ENCODE results near the gene SHQ1.

SHQ1 gene

DNA sequence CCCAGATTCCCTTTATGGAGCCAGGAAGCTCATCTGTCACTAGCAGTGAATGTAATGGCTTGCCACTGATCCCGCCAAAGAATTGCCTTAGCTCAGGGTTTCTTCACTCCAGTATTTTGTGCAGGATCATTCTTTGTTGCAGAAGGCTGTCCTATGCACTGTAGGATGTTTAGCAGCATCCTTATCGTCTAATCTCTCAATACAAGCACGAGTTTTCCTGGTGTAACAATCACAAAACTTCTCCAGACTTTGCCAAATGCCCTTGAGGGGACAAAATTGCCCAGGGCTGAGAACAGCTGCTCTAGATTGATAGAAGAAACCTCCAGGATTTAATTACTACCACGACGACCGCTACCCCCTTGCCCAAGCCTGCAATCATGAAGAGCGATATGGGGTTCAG, 6.8 kb upstream of the SHQ1 start:
- DNase-seq (ENCODE audit: extremely low read depth in 1 of 2, low read depth in 1 of 2) = no peak

DNA sequence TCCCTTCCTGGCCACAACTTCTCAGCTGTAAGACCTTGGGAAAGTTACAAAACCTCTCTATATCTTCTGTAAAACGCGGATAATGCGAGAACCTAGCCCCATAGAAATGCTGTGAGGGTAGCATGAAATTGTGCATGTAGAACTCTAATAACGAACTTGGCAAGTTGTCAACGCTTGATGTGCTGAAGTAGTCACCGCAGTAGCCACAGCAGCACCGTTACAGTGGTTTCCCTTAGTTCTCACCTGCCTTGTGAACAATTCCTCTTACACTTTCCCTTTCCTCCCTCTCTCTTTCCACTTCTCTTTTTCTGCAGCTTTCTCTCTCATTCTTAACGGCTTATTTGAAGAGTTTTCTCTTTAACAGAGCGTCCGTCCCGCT, 447 bp upstream of the SHQ1 start:
- DNase-seq (ENCODE audit: extremely low read depth in 1 of 2, low read depth in 1 of 2) = no peak

GRCh38 chr3:72847282-72847681, 963 bp downstream of the SHQ1 start:
- DNase-seq (ENCODE audit: extremely low read depth in 1 of 2, low read depth in 1 of 2) = no peak

- DNase-seq (ENCODE audit: extremely low read depth in 1 of 2, low read depth in 1 of 2) = no peak
Measured at GRCh38 chr3:72846166-72846565, 2.1 kb downstream of the SHQ1 start.

DNA sequence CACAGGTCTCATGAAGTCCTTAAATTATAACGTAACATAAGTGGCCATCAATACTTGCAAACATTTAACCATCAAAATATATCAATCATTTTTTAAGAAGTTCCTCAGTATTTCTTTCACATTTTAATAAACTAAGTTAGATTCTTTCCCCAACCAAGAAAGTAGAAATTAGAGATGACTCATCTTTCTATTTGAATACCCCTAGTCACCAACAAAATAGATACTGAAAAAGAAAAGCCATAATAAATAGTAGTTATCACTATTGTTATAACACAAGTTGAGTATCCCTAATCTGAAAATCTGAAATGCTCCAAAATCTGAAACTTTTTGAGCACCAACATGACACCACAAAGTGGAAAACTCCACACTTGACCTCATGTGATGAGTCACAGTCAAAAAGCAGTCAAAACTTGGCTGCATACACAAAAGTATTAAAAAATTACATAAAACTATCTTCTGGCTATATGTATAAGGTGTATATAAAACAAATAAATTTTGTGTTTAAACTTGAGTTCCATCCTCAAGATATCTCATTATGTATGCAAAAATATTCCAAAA, 3.7 kb downstream of the SHQ1 start:
- DNase-seq (ENCODE audit: extremely low read depth in 1 of 2, low read depth in 1 of 2) = no peak

DNA sequence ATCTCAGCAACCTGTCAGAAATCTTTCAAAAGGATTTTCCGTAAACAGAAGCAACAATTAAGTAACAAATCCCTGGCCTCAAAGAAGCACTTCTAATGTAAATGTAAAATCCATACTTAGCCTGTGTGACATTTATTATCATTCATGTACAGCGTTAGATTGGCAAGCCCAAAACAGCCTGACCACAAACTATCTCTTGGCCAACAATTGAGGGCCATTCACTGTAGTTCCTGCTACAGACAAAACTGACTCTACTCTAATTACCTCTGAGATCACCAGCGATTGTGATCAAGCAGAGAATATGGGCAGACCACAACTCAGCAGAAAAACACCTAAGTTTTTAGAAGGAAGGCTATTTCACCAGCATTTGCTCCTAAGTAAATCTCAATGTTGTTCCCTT, 9.2 kb downstream of the SHQ1 start:
- no peak for DNase-seq (ENCODE audit: extremely low read depth in 1 of 2, low read depth in 1 of 2)

DNA sequence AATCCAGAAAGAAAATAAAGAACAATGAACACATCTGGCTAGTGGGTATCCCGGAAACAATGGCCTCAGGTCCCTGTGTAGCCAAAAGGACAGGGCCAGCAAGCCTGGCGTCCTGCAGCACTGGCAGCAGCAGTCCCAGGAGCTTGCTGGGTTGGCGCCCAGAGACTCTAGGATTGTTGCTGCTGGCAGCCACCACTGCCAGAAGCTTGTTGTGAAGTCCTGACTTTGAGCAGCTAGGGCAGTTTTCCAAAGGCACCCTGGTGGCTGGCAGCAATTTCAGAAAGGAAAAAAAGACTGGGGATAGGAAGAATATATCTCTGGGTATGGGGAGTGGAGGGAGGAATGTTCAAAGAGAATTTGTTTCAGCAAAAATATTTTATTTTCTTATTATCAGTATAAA, 11.3 kb downstream of the SHQ1 start:
- no peak for DNase-seq (ENCODE audit: extremely low read depth in 1 of 2, low read depth in 1 of 2)

- DNase-seq (ENCODE audit: extremely low read depth in 1 of 2, low read depth in 1 of 2) = no peak
Measured at GRCh38 chr3:72836416-72836815, 11.8 kb downstream of the SHQ1 start.

DNA sequence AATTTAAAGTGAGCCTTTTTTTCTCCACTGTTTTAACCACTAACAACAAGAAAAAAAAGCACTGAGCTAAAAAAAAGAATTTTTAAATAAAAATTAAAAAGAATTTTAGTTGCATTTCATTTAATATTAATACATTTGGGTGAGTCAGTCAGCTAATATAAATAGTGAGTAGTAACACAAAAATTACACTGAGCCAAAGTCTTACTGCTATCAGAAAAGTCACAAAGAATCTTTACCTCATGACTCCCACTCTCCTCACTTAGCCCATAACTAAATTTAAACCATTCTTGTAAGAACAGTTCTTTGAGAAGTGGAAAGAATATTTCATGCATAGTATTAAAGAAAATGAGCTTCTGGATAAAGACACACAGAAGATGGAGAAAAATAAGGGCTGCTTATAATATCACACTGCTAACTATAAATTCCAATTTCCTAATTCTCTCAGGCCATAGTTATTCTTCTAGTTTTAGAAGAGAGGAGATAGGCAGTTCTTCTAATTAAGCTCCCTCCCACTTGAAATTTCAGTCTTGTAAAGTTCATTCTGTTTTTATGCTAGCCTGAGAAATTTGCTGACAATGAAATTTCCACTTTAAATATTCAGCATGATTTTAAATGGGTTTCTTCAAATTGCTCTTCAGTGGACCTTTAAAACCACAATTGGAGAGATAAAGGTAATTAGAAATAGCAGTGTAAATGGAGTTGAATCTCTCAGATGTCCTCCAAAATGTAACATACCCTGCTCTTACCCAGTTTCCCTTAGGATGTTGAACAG, 17.6 kb downstream of the SHQ1 start:
- DNase-seq (ENCODE audit: extremely low read depth in 1 of 2, low read depth in 1 of 2) = no peak

DNA sequence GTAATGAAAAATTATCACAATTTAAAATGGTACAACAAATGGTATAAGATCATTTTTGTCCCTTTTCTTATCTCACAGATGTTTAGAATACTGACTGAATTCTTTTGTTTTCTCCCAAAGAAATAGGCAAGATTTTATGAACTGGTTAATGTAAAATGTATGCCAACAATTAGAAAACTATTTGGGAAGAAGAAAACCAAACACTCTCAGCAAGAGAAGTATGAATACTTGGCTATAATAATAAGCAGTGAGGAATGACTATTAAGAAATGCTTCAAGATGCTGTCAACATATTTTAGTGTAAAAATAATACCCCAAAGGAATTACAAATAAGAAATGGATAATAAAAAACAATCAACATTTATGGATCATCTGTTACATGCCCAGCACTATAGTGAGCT, 18.5 kb downstream of the SHQ1 start:
- DNase-seq (ENCODE audit: extremely low read depth in 1 of 2, low read depth in 1 of 2) = no peak

DNA sequence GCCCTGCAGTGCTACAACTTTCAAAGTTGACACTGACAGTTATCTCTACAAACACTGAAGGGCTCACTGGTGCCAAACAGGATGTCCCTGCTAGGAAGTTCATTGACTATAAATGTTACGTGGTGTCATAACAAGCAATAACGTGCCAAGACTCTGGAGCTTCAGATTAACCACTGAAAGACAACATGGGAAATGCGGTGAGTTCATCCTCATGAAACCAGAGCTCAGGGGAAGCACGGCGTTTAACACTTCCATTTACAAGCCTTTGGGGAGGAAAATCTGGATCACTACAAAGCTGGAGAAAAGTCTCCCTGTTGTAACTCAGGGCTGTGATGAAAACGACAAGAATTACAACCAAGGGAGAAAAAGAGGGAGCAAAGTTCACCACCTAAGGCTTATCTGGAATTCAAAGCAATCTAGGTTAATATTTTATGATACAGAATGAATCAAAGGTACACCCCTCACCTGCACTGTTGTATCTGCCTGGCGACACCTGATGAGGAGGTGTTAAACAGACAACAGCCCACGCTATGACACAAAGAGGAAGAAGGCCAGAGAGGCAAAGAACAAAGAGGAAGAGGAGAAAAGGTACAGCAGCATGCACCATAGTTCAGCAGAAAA, 27.0 kb downstream of the SHQ1 start:
- no peak for DNase-seq (ENCODE audit: extremely low read depth in 1 of 2, low read depth in 1 of 2)

- no peak for DNase-seq (ENCODE audit: extremely low read depth in 1 of 2, low read depth in 1 of 2)
Measured at GRCh38 chr3:72820415-72820814, 27.8 kb downstream of the SHQ1 start.

DNA sequence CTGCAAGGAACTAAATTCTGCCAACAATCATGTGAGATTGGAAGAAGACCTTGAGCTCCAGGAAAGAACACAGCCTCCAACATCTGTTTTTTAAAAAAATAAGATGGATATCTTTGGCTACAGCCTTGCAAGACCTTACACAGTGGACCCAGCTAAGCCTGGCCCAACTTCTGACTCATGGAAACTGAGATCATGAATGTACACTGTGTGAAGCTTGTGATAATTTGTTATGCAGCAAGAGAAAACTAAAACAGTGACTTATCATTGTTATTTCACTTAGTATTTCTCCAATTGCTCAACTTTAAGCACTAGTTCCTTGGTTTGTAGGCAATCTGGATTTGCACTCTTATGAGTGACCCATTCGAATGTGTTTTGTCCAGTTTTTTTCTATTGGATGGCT, 29.3 kb downstream of the SHQ1 start:
- no peak for DNase-seq (ENCODE audit: extremely low read depth in 1 of 2, low read depth in 1 of 2)

GRCh38 chr3:72818092-72818773, 30.0 kb downstream of the SHQ1 start:
- no peak for DNase-seq (ENCODE audit: extremely low read depth in 1 of 2, low read depth in 1 of 2)

GRCh38 chr3:72816862-72817355, 31.3 kb downstream of the SHQ1 start:
- no peak for DNase-seq (ENCODE audit: extremely low read depth in 1 of 2, low read depth in 1 of 2)

DNA sequence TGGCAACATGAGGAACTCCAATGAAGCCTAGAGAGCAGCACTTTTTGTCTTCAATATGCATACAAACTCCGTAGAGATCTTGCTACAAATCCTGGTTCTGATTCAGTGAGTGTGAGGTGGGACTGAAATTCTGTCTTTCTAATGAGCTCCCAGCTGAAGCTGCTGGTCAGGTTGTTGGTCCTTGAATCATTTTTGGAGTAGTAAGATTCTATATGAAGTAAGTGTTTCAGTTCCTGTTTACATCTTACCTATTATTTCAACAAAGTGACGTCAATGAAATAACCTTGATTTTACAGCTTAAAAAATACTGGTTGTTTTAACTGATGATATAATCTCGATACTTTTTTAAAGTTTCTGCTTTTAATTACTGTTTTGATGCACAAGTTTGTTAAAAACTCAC, 33.9 kb downstream of the SHQ1 start:
- DNase-seq (ENCODE audit: extremely low read depth in 1 of 2, low read depth in 1 of 2) = no peak

DNA sequence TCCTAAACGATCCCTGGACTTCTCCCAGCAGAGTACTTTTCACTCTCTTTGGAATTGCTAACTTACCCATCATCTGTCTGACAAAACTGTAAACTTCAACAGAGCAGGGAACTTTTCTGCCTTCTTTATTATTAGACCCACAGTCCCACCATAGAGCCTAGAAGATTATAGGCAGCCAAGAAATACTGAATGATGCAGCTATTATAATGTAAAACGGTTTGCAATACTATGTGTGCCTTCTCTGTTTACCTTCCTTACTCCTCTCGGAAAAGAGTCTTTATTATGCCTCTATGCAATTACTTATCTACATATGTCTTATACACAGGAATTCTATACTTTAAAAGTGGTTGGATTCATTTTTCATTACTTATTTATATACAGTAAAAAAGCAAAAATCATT, 36.0 kb downstream of the SHQ1 start:
- no peak for DNase-seq (ENCODE audit: extremely low read depth in 1 of 2, low read depth in 1 of 2)

GRCh38 chr3:72811571-72811970, 36.7 kb downstream of the SHQ1 start:
- no peak for DNase-seq (ENCODE audit: extremely low read depth in 1 of 2, low read depth in 1 of 2)

DNA sequence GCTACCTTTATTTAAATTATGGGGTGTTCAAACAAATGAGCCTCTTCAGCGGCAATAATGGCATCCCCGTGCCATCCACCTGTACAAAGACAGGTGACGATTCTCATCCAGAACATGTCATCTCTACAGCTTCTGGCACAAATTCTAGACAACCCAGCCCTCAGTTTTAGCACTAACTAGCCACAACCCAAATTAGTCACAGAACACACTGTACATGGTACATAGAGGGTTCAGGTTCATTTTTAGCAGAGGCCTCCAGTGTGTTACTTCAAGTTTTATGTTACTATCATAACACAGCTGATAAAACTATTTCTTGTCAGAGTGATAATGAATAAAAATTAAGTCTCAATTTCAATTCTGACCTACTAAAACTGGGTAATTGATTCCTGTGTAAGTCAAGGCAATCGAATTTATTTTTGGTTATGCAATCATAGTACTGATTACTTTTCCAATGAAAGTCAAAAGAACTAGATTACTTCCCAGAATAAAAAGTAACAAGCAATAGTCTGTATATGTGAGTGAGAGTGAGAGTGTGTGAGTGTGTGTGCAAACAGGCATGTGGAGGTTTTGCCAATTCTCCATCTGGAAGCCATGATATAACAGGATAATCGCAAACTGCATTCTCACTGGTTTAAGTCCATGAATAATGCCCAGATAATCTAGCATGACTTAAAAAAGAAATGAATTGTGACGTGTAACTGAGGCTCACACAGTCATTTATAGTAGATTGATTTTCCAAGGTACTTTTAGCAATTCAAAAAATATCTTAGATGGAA, 37.4 kb downstream of the SHQ1 start:
- DNase-seq (ENCODE audit: extremely low read depth in 1 of 2, low read depth in 1 of 2) = no peak

- no peak for DNase-seq (ENCODE audit: extremely low read depth in 1 of 2, low read depth in 1 of 2)
Measured at GRCh38 chr3:72810063-72810462, 38.2 kb downstream of the SHQ1 start.

DNA sequence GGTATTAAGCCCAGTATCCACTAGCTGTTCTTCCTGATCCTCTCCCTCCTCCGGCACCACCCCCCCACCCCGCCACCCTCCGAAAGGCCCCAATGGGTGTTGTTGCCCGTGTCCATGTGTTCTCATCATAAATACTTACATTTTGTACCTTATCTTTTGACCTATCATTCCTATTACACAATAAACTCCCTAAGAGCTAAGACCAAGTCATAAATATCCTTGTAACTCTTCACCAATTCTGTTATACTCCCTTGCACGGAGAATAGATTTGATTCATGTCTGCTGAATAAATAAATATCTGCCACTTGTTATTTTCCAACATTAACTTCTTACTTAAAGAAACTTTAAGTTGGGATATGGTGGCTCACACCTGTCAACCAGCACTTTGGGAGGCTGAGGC, 43.9 kb downstream of the SHQ1 start:
- DNase-seq (ENCODE audit: extremely low read depth in 1 of 2, low read depth in 1 of 2) = no peak

Measured in activated CD8-positive, alpha-beta memory T cell treated with anti-CD3 and anti-CD28 coated beads for 1 hour (primary cell).